Lower lobe of right lung (tissue), 2 donors: ENCODE data around the gene CD99. TPM values are rescaled to one million over a fixed set of nuclear protein-coding genes. Genes with fewer than 3 reads are reported as not detected.
"Not testable (repeated sequence)": the region's sequence is repeated elsewhere in the genome, so short reads cannot be mapped to it uniquely, and the experiment has no call there.

Source experiments
- ATAC-seq, 2 donors: fragments of 200-7000 bp; cut with Tn5 transposase; one replicate each; pipeline ENCODE4 v1.9.1; 2020 to 2022; ENCODE audit warnings: mild to moderate bottlenecking in 2 of 2, moderate library complexity in 2 of 2
- DNase-seq: peaks from one replicate; pipeline ENCODE4 v3.0.0-alpha.2; 2020
- H3K27ac ChIP-seq: fragments of 200-600 bp; one replicate; pipeline ENCODE4 v1.8.0; 2022
- H3K27me3 ChIP-seq: fragments of 200-600 bp; one replicate; pipeline ENCODE4 v1.8.0; 2022; ENCODE audit warnings: low read depth
- H3K36me3 ChIP-seq: fragments of 200-600 bp; one replicate; pipeline ENCODE4 v1.8.0; 2022; ENCODE audit warnings: mild to moderate bottlenecking
- H3K4me1 ChIP-seq: fragments of 200-600 bp; one replicate; pipeline ENCODE4 v1.8.0; 2022
- H3K4me3 ChIP-seq: fragments of 200-600 bp; one replicate; pipeline ENCODE4 v1.8.0; 2022; ENCODE audit warnings: mild to moderate bottlenecking
- H3K9me3 ChIP-seq: fragments of 200-600 bp; one replicate; pipeline ENCODE4 v1.8.0; 2022
- CTCF ChIP-seq: fragments of 200-600 bp; IDR thresholded peaks from one replicate; pipeline ENCODE4 v1.8.0; 2022; ENCODE audit warnings: antibody characterized with exemption, mild to moderate bottlenecking
- intact Hi-C: fragments of 100-400 bp; cut with DNase I; formaldehyde crosslinking; loops from one replicate; pipeline ENCODE4 v1.11.0; 2022
- total RNA-seq: library from RNA; stranded (reverse); fragmentation: NEBNext Ultra II Directional; extraction: Animal tissue kit (Norgen Biotek cat#: 25700); gene quantifications from one replicate; pipeline ENCODE4 v1.2.1, GENCODE V29; 2021
- donor health status: DM: no; HTN: yes; CAD: no; lungs with severe emphysema.

The CD99 gene
- total RNA-seq, 1 donor from 2014 or later, result 249 TPM

- intact Hi-C loops, result no loop called here
Observed at GRCh38 chrX:2665387-2666304, 25.4 kb upstream of the CD99 start.

GRCh38 chrX:2666491-2666890 lies 24.6 kb upstream of the CD99 start:
- no peak for DNase-seq
- Histone ChIP-seq H3K4me3 (no peak overlapping the region), H3K4me1 (no peaks in the 10 kb centered on the region), H3K27me3 (no peaks in the 10 kb centered on the region), H3K27ac (no peak overlapping the region), H3K36me3 (no peaks in the 10 kb centered on the region), H3K9me3 (no peaks in the 10 kb centered on the region)
- intact Hi-C loops, result no loop called here
- TF ChIP-seq CTCF, result no peak
- no peak for ATAC-seq

More at GRCh38 chrX:2665387-2666304, 25.4 kb upstream of the CD99 start:
- Histone ChIP-seq H3K27me3 (no peaks in the 10 kb centered on the region), H3K9me3 (no peaks in the 10 kb centered on the region), H3K4me3 (no peak overlapping the region), H3K4me1 (no peaks in the 10 kb centered on the region), H3K36me3 (no peaks in the 10 kb centered on the region), H3K27ac (no peak overlapping the region)
- no peak for TF ChIP-seq CTCF
- ATAC-seq (no peak), DNase-seq (no peak)

GRCh38 chrX:2670978-2671377 lies 20.1 kb upstream of the CD99 start:
- Histone ChIP-seq H3K36me3 (no peaks in the 10 kb centered on the region), H3K4me1 (no peaks in the 10 kb centered on the region), H3K27ac (no peak overlapping the region), H3K9me3 (no peaks in the 10 kb centered on the region), H3K4me3 (no peak overlapping the region), H3K27me3 (no peaks in the 10 kb centered on the region)
- no peak for TF ChIP-seq CTCF
- no peak for ATAC-seq
- DNase-seq, result no peak
- intact Hi-C loops, result no loop called here

GRCh38 chrX:2672084-2672483 lies 19.0 kb upstream of the CD99 start:
- no peak overlapping the region for H3K4me3 ChIP-seq
- DNase-seq (no peak), ATAC-seq (no peak)
- intact Hi-C loops, result no loop called here
- no peaks in the 10 kb centered on the region for H3K36me3 ChIP-seq
- H3K27me3 ChIP-seq, result no peaks in the 10 kb centered on the region
- no peak for TF ChIP-seq CTCF
- no peaks in the 10 kb centered on the region for H3K4me1 ChIP-seq
- H3K9me3 ChIP-seq, result no peaks in the 10 kb centered on the region
- no peak overlapping the region for H3K27ac ChIP-seq

GRCh38 chrX:2673611-2674010 lies 17.5 kb upstream of the CD99 start:
- intact Hi-C loops, result no loop called here
- no peak for TF ChIP-seq CTCF
- DNase-seq, result no peak
- Histone ChIP-seq H3K27me3 (no peaks in the 10 kb centered on the region), H3K36me3 (no peaks in the 10 kb centered on the region), H3K9me3 (no peaks in the 10 kb centered on the region), H3K4me1 (no peaks in the 10 kb centered on the region), H3K4me3 (no peak overlapping the region), H3K27ac (no peak overlapping the region)
- no peak for ATAC-seq

GRCh38 chrX:2675657-2676200 lies 15.4 kb upstream of the CD99 start:
- H3K9me3 ChIP-seq, H3K27ac ChIP-seq, H3K4me1 ChIP-seq, DNase-seq, ATAC-seq, H3K27me3 ChIP-seq, H3K4me3 ChIP-seq, H3K36me3 ChIP-seq, intact Hi-C loops: not testable (repeated sequence)
